Heart left ventricle (tissue), 16 donors: ENCODE results near the gene UBE2M. TPM values are rescaled to one million over a fixed set of nuclear protein-coding genes. Genes with fewer than 3 reads are reported as not detected.

Experiments used
- ATAC-seq, 4 donors: fragments of 200-7000 bp; cut with Tn5 transposase; one replicate each; pipeline ENCODE4 v1.9.1; 2020 to 2022; ENCODE audit warnings: moderate library complexity in 4 of 4, mild to moderate bottlenecking in 3 of 4, moderate number of reproducible peaks in 1 of 4
- DNase-seq, 5 donors: peaks; one replicate each; pipeline ENCODE4 v3.0.0-alpha.2; 2020
- H3K27ac ChIP-seq, 12 donors: fragments of 200-600 bp; sonication (generic) in 4 of 12; one replicate each; pipeline versions ENCODE4 v1.5.0 to v1.8.0; 2016 to 2022; ENCODE audit warnings: mild to moderate bottlenecking in 2 of 12
- H3K27me3 ChIP-seq, 9 donors: fragments of 200-600 bp; sonication (generic) in 2 of 9; one replicate each; pipeline versions ENCODE4 v1.5.1 to v1.8.0; 2016 to 2022; ENCODE audit warnings: mild to moderate bottlenecking in 3 of 9
- H3K36me3 ChIP-seq, 9 donors: fragments of 200-600 bp; sonication (generic) in 2 of 9; one replicate each; pipeline versions ENCODE4 v1.5.0 to v1.8.0; 2018 to 2022; ENCODE audit warnings: mild to moderate bottlenecking in 2 of 9
- H3K4me1 ChIP-seq, 12 donors: fragments of 200-600 bp; sonication (generic) in 4 of 12; one replicate each; pipeline versions ENCODE4 v1.5.0 to v1.8.0; 2016 to 2022; ENCODE audit warnings: mild to moderate bottlenecking in 3 of 12
- H3K4me3 ChIP-seq, 12 donors: fragments of 200-600 bp; sonication (generic) in 4 of 12; one replicate each; pipeline versions ENCODE4 v1.5.0 to v1.8.0; 2017 to 2022; ENCODE audit warnings: mild to moderate bottlenecking in 9 of 12, moderate library complexity in 4 of 12
- H3K9me3 ChIP-seq, 12 donors: fragments of 200-600 bp; sonication (generic) in 4 of 12; one replicate each; pipeline versions ENCODE4 v1.5.0 to v1.8.0; 2016 to 2022; ENCODE audit warnings: mild to moderate bottlenecking in 1 of 12
- POLR2A ChIP-seq, 2 donors: fragments of 450-650 bp; IDR thresholded peaks; one replicate each; pipeline ENCODE4 v1.6.1; 2017; ENCODE audit warnings: antibody characterized with exemption in 2 of 2, mild to moderate bottlenecking in 2 of 2, moderate library complexity in 2 of 2
- WGBS, 4 donors: extraction: QIAGEN DNeasy Blood & Tissue Kit in 2 of 4; methylation state at CpG; one replicate each; pipeline versions ENCODE4 v1.1.5 to v1.1.7; 2013 to 2018; 5-methylcytosine and 5-hydroxymethylcytosine counted together
- intact Hi-C, 10 donors: fragments of 100-400 bp; cut with DNase I; formaldehyde crosslinking; loops; one replicate each; pipeline versions ENCODE4 v1.11.1 to v1.14.2; 2022
- polyA plus RNA-seq, 2 donors: library from polyadenylated mRNA; stranded (reverse); fragments of 200-250 nt; gene quantifications; one replicate each; pipeline ENCODE4 v1.2.3, GENCODE V29; 2013
- total RNA-seq, 9 donors: library from RNA; depleted of rRNA in 2 of 9; stranded (reverse); fragments of >200 nt in 2 of 9; fragmentation: NEBNext Ultra II Directional in 3 of 9; extraction: Animal tissue kit (Norgen Biotek cat#: 25700) in 3 of 9; gene quantifications; one replicate each; pipeline versions ENCODE4 v1.1.0 to v1.2.4, GENCODE V29; 2016 to 2023
- TF ChIP-seq, protein P1 (sequence below), 12 donors: fragments of 200-600 bp; sonication (generic) in 4 of 12; IDR thresholded peaks; one replicate each; pipeline versions ENCODE4 v1.5.0 to v1.8.0; 2018 to 2022; ENCODE audit warnings: antibody characterized with exemption in 12 of 12, mild to moderate bottlenecking in 5 of 12
- donor health status: ischemic (EF 13 %, LVEDD 7.1; RV severe dilation, severe dysfunction).
- donor health status: healthy with polysubstance abuse.
- donor health status: DM: no; HTN: yes; CAD: no.
- donor health status: DM: no; HTN: no; CAD: no.
- donor health status: ischemic (EF 25% LVEDD 6.9; RV normal size, moderate dysfunction).
- donor health status: ischemic (EF 25% LVEDD 5.7; RV mildly dilated, moderate dysfunction).
- donor health status: healthy.
- donor health status: DM: yes; HTN: yes; CAD: no.
- donor health status: ischemic (EF 35%, LVEDD 5.7; RV mildly dilated, moderate dysfunction).
- donor health status: nonischemic (EF 11% LVEDD 7.7; RV severe dilation, severe dysfunction).
- donor health status: DM: yes; HTN: yes; CAD: no.
- donor health status: PGD.
- donor health status: ischemic (EF 29% LVEDD 5.4; RV normal size, mild dysfunction).
- donor health status: nonischemic (EF 23%, LVEDD 6.1; RV moderate dilation, normal function).

UBE2M gene
- total and polyA plus RNA-seq, 11 donors: 35.3 to 139 (median 114) TPM

DNA sequence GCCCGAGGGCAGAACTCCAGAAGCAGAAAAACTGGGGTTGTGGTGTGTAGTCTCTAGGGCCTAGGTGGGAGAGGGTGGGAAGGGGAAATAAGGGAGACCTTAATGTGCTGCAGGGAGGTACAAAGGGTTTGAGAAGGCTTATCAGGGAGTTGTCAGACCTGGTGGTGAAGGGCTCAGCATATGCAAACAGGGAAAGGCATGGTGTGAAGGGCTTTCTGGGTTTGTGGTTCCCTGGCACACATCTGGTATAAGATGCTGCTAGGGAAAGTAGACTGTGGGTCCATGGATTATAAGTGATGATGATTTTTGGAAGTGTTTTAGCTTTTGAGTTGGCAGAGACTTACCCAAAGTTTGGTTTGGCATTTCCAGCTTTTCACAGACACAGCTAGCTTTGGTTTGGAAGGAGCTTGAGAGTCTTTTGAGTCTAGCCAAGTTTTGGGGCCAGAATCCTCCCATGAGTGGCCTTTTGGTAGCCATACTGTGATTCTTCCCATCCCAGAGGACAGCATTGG lies 12.3 kb downstream of the UBE2M start:
- WGBS, 4 donors: 15 to 25% (median 22%) methylated on average over 1 of the region's 1 CpG
- Histone ChIP-seq H3K27me3 (no peaks in the 10 kb centered on the region), H3K4me1 (peaks cover 12 to 36% (median 25%) of the 10 kb centered on the region in 12 donors), H3K27ac (peak overlapping the region in 1 of 12 donors; percentile 98), H3K4me3 (peak overlapping the region; percentile 78 to 100 (median 92)), H3K36me3 (peaks cover 0 to 55% (median 45%) of the 10 kb centered on the region in 9 donors), H3K9me3 (no peaks in the 10 kb centered on the region)
- ATAC-seq (no peak), DNase-seq (no peak)
- TF ChIP-seq, protein P1, sequence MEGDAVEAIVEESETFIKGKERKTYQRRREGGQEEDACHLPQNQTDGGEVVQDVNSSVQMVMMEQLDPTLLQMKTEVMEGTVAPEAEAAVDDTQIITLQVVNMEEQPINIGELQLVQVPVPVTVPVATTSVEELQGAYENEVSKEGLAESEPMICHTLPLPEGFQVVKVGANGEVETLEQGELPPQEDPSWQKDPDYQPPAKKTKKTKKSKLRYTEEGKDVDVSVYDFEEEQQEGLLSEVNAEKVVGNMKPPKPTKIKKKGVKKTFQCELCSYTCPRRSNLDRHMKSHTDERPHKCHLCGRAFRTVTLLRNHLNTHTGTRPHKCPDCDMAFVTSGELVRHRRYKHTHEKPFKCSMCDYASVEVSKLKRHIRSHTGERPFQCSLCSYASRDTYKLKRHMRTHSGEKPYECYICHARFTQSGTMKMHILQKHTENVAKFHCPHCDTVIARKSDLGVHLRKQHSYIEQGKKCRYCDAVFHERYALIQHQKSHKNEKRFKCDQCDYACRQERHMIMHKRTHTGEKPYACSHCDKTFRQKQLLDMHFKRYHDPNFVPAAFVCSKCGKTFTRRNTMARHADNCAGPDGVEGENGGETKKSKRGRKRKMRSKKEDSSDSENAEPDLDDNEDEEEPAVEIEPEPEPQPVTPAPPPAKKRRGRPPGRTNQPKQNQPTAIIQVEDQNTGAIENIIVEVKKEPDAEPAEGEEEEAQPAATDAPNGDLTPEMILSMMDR (IDR thresholded peaks at IDR 0.05): no peak
- TF ChIP-seq POLR2A (IDR thresholded peaks at IDR 0.05): no peak
- intact Hi-C loops: no loop called here

DNA sequence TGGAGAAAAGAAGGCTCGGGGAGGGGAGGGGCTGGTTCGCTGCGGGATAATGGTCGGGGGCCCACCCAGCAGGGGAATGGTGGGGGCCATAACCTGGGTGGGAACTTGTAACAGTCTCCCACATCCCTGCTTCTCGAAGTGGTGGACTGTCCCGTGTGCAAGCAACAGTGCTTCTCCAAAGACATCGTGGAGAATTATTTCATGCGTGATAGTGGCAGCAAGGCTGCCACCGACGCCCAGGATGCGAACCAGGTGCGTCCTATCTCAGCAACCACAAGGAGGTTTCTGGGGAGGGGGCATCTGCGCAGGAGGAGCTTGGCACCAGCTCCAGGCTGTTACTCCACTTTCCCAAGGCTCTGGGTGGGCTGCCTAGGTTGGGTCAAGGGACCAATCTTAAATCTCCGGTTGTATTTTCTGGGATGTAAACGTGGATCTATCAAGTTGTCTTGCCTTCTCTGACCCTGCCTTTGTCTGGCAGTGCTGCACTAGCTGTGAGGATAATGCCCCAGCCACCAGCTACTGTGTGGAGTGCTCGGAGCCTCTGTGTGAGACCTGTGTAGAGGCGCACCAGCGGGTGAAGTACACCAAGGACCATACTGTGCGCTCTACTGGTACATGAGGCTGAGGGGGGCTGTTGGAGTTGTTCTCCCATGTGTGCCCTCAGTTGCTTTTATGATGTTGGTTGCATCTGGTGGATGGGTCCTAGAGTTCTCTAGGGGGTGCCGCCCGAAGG lies 13.0 kb downstream of the UBE2M start:
- Histone ChIP-seq H3K4me3 (peak overlapping the region; percentile 78 to 100 (median 92)), H3K4me1 (peaks cover 12 to 36% (median 25%) of the 10 kb centered on the region in 12 donors), H3K9me3 (no peaks in the 10 kb centered on the region), H3K27me3 (no peaks in the 10 kb centered on the region), H3K27ac (peak overlapping the region in 10 of 12 donors; percentile 68 to 98 (median 96)), H3K36me3 (peaks cover 0 to 49% (median 39%) of the 10 kb centered on the region in 9 donors)
- ATAC-seq (no peak), DNase-seq (no peak)
- TF ChIP-seq, protein P1 (IDR thresholded peaks at IDR 0.05): no peak
- no peak for TF ChIP-seq POLR2A (IDR thresholded peaks at IDR 0.05)
- intact Hi-C loops: no loop called here
- 7 to 15% (median 10%) methylated on average over 19 to 21 of the region's 21 CpGs for WGBS, 4 donors

DNA sequence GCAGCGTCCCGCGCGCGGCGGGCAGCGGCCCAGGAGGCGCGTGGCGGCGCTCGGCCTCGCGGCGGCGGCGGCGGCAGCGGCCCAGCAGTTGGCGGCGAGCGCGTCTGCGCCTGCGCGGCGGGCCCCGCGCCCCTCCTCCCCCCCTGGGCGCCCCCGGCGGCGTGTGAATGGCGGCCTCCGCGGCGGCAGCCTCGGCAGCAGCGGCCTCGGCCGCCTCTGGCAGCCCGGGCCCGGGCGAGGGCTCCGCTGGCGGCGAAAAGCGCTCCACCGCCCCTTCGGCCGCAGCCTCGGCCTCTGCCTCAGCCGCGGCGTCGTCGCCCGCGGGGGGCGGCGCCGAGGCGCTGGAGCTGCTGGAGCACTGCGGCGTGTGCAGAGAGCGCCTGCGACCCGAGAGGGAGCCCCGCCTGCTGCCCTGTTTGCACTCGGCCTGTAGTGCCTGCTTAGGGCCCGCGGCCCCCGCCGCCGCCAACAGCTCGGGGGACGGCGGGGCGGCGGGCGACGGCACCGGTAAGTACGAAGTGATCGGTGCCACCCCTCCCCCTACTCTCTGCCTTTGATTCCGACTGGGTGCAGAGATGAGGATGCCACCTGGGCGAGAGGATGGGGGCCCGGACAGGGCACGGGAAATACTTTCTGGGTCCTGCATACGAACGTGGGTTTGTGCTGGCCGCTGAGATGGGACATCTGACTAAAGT lies 13.7 kb downstream of the UBE2M start:
- H3K4me3 ChIP-seq: peak overlapping the region; percentile 78 to 100 (median 92)
- TF ChIP-seq POLR2A (IDR thresholded peaks at IDR 0.05): no peak
- TF ChIP-seq, protein P1 (IDR thresholded peaks at IDR 0.05): no peak
- H3K36me3 ChIP-seq: peaks cover 0 to 42% (median 32%) of the 10 kb centered on the region in 9 donors
- peak in 2 of 4 donors; percentile 6 to 26 for ATAC-seq
- H3K4me1 ChIP-seq: peaks cover 12 to 36% (median 25%) of the 10 kb centered on the region in 12 donors
- H3K9me3 ChIP-seq: no peaks in the 10 kb centered on the region
- intact Hi-C loops: loop anchor here in 3 of 10 donors (1.0 kb wide), 3 partner anchors 11 to 29 kb away; partner anchors contain the start of genes CHMP2A (in 2 of the 3), MZF1 (in 2 of the 3) and ZBTB45 (in 2 of the 3)
- peak overlapping the region; percentile 87 to 98 (median 96) for H3K27ac ChIP-seq
- no peaks in the 10 kb centered on the region for H3K27me3 ChIP-seq
- WGBS, 4 donors: 0 to 1% (median 1%) methylated on average over 14 to 92 of the region's 92 CpGs
- peak in 3 of 5 donors; percentile 48 to 77 (median 52) for DNase-seq
